Measurements from ENCODE around the gene OR10AD1.
"Not testable (repeated sequence)": the region's sequence is repeated elsewhere in the genome, so short reads cannot be mapped to it uniquely, and the experiment has no call there.

OR10AD1 gene

DNA sequence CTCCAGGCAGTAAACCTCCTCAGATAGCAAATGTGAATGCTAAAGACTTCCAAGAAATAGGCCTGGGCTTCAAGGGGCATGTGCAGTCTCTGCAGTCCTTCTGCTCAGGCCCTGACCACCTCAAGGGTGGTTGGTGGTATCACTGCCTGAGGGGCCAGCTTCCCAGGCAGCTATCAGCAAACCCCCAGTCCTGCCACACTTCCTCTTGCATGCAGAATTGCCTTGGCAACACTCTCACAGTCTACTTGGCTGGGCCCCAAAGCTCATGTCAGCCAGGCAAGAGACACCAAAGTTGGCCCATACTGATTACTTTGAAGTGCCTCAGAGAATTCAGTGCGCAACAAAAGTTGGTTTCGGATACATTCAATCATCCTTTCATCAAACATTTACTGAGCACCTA, 42.3 kb downstream of the OR10AD1 start:
- DNase-seq (ENCODE audit: low spot score), result no peak

DNA sequence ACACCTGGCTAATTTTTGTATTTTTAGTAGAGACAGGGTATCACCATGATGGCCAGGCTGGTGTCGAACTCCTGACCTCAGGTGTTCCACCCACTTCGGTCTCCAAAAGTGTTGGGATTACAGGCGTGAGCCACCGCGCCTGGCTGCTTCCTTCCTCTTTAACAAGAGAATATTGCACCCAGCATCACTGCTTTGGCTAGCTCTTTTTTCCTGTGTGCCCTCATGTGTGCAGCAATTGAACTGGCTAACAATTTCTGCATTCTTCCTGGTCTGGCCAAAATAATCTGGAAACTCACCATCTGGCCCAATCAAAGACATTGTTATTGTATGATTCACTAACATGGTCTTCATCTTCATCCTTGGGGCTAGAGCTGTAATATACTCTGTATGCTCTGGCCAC, 43.0 kb downstream of the OR10AD1 start:
- no peak for DNase-seq (ENCODE audit: low spot score)

DNA sequence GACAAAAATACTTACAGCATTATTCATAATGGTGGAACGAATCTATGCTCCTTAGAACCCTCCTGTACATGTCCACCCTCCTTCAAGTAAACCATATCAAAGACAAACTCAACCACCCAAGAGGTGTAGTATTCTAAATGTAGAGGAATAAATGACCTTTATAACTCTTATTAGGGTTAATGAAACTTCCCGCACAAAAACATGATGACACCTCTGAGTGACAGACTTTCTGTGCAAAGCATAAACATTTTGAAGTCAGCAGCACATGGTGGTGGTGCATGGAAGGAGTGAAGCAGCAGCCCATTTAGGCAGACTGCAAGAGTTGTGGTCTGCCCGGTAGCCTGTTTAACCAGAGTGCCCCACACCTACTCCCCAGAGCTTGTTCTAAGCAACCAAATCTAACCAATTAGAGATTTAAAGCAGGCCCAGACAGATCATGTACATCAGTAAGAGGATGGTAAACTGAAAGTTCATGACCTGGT, 45.2 kb downstream of the OR10AD1 start:
- no peak for DNase-seq (ENCODE audit: low spot score)

DNA sequence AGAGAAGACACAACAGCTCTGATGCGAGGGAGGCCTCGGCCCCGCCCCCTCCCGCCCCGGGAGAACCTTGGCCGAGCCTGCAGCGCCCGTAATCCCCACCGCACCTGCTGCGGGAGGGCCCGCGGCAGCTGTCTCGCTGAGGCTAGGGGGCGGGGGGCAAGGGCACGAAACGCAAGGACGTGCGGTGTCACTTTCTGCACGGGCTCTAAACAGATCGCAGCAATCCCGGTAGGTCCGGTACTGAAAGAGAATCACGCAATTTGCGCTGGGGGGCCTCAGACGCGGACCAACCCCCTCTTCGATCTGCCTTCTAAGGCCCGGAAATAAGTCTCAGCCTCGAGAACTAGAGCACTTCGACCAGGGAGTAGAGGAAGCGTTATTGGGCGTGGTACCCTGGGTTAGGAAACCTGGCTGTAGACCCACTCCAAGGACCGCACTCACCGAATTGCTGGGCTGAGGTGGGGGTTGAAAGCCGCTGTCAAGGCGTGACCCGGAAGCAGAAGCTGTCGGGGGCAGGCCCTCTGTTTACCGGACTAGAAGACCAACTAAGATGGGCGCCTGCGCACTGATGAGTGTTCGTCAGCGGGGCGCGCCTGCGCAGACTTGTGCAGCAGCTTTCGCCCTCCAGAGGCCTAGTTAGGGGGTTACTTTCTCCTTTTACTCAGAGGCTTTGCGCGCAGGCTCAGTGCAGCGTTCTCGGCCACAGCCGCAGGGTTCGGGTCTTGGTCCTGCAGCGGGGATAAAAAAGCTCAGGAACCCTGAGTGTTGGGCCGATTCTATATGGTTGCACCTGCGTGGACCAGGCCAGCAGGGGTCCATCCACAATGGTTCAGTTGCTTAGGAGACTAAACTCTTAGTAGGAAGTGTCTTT, 45.8 kb downstream of the OR10AD1 start, which contains the start of gene ASB8:
ASB8 (minus strand) TSS at position 498 of the 871 bp plus-strand sequence. CDS start 4,019 bp downstream, outside the sequence.
- peak; percentile 99 for DNase-seq (ENCODE audit: low spot score)

DNA sequence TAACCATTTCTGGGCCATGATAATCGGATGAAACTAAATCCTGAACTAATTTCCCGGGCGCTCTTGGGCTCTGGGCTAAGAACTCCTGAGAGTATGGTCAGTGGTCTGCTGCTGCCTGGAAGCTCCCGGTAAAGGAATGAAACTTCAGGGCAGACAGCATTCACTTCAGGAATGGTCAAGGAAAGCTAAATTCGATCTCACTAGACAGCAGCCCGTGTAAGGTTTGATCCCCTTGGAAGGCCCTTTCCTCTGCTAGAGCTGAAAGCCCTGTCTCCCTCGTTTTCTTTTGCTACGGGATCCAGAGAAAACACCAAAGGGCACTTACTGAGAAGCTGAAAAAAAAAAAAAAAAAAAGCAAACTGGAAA, 46.5 kb downstream of the OR10AD1 start:
- DNase-seq (ENCODE audit: low spot score), result no peak

DNA sequence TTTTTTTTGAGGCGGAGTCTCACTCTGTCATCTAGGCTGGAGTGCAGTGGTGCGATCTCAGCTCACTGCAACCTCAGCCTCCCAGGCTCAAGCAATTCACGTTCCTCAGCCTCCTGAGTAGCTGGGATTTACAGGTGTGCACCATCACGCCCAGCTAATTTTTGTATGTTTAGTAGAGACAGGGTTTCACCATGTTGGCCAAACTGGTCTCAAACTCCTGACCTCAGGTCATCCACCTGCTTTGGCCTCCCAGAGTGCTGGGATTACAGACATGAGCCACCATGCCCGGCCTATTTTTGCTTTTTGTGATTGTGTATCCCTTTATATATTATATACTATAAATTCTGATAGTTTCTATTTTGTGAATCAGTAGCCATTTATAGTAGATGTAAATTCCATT, 47.3 kb downstream of the OR10AD1 start:
- DNase-seq (ENCODE audit: low spot score), result not testable (repeated sequence)

Measured in activated CD4-positive, alpha-beta T cell treated with anti-CD3 and anti-CD28 coated beads, Interleukin-2, Interleukin-4, amounts not matched to agents 100 ng/mL and 50 ng/mL, durations not matched to agents 16 hours and 8 hours (primary cell).